Mesodermal cell (in vitro differentiated cells): ENCODE results near the gene PHF2.

ENCODE experiments used
- H3K27ac ChIP-seq: 2 replicates; pipeline ENCODE4 v1.7.0; 2013; ENCODE audit warnings: mild to moderate bottlenecking, low read depth, low read length, moderate library complexity; ENCODE audit not compliant: severe bottlenecking
- H3K36me3 ChIP-seq: 2 replicates; pipeline ENCODE4 v1.7.1; 2013; ENCODE audit warnings: mild to moderate bottlenecking, low read length, moderate library complexity; ENCODE audit not compliant: control insufficient read depth, insufficient read depth
- H3K4me1 ChIP-seq: one replicate; pipeline ENCODE4 v1.7.1; 2013; ENCODE audit warnings: mild to moderate bottlenecking, low read length; ENCODE audit not compliant: insufficient read depth, control insufficient read depth, poor library complexity, severe bottlenecking
- H3K4me3 ChIP-seq: 2 replicates; pipeline ENCODE4 v1.7.0; 2013; ENCODE audit warnings: low read length, control low read depth, mild to moderate bottlenecking; ENCODE audit not compliant: insufficient read depth, poor library complexity, severe bottlenecking; ENCODE audit errors: extremely low read depth
- H3K9me3 ChIP-seq: 2 replicates; pipeline ENCODE4 v1.7.1; 2013; ENCODE audit warnings: mild to moderate bottlenecking, low read length, moderate library complexity; ENCODE audit not compliant: control insufficient read depth
- WGBS, 2 experiments: methylation state at CpG; one replicate each; pipeline ENCODE4 v1.1.5; 2013; ENCODE audit warnings: missing lambda C conversion rate in 2 of 2; ENCODE audit not compliant: insufficient coverage in 2 of 2; 5-methylcytosine and 5-hydroxymethylcytosine counted together

PHF2 gene

DNA sequence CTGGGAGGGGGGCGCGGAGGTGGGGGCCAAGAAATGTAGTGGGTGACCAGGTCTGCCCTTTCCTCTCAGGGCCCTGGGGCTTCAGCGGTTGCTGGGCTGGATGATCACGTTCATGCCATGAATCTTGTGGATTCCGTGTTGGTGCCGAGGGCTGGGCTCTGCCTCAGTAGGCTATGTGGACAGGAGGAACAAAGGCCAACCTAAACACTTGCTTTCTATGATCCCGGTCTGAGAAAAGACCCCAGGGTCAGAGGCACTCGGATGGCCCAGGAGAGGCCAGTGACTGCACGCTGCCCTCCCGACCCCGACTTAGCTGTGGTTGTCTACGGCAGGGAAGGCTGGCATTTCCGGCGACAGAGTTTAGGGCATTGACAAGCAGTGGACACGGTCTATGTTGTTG, 26.6 kb downstream of the PHF2 start:
- Histone ChIP-seq H3K4me1 (peaks cover 9% of the 10 kb centered on the region), H3K4me3 (no peak overlapping the region), H3K9me3 (no peaks in the 10 kb centered on the region), H3K36me3 (no peaks in the 10 kb centered on the region), H3K27ac (no peak overlapping the region)
- WGBS, 2 experiments: 92 to 98% methylated on average over 11 to 15 of the region's 15 CpGs

- 66 to 100% methylated on average over 1 to 4 of the region's 4 CpGs for WGBS, 2 experiments
- Histone ChIP-seq H3K4me3 (no peak overlapping the region), H3K4me1 (peaks cover under 1% of the 10 kb centered on the region), H3K36me3 (no peaks in the 10 kb centered on the region), H3K27ac (no peak overlapping the region), H3K9me3 (no peaks in the 10 kb centered on the region)
These were observed 27.5 kb downstream of the PHF2 start for GRCh38 chr9:93603906-93604326.

- no peaks in the 10 kb centered on the region for H3K36me3 ChIP-seq
- H3K4me1 ChIP-seq: no peaks in the 10 kb centered on the region
- no peak overlapping the region for H3K27ac ChIP-seq
- H3K9me3 ChIP-seq: no peaks in the 10 kb centered on the region
- no CpG with 5 or more reads among the region's 3 CpGs for WGBS, 2 experiments
- no peak overlapping the region for H3K4me3 ChIP-seq
These were observed 29.8 kb downstream of the PHF2 start for GRCh38 chr9:93606187-93606586.

DNA sequence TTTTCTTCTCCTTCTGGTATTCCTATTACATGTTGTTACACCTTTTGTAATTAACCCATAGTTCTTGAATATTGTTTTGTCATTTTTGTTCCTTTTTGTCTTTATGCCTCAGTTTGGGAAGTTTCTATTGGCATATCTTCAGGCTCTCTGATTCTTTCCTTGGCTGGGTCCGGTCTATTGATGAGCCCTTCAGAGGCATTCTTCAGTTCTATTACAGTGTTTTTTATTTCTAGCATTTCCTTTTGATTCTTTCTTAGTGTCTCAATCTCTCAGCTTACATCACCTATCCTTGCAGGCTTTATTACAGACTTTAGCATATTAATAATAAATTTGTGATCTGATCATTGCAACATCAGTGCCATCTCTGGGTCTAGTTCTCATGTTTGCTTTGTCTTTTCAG, 33.8 kb downstream of the PHF2 start:
- Histone ChIP-seq H3K4me1 (no peaks in the 10 kb centered on the region), H3K9me3 (no peaks in the 10 kb centered on the region), H3K27ac (no peak overlapping the region), H3K4me3 (no peak overlapping the region), H3K36me3 (no peaks in the 10 kb centered on the region)
- WGBS, 2 experiments: 100% methylated on average over 1 of the region's 1 CpG; no CpG with 5 or more reads in 1 of the 2 experiments

DNA sequence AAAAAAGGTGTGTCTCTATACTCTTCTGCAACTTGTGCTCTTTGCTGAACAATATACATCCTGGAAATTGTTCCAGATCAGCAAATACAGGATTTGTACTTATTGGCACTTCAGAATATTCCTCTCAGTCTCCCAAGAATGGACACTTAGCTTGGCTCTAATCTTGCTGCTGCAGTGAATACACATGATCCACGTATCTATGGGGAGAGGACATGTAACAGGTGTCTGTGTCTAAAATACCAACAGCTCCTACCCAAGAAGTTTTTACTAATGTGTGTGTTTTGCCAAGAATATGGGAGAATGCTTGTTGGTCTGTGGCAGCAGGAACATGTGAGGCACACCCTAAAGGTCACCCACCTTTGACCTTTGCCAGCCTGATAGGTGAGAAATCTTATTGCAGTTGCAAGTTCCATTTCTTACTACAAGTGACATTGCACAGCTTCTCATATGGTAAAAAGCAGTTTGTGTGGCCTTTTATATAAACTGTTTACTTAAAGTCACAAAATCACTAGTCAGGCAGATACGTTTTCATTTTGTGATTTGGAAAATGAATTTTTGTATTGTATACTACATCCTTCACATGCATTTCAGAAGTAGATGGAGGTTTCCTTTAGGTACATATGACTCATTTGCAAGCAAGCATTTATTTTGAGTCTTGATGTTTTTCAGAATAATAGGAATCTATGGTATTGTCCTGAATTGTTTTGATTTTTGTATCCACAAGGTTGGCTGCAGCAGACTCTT, 35.8 kb downstream of the PHF2 start:
- Histone ChIP-seq H3K9me3 (no peaks in the 10 kb centered on the region), H3K36me3 (no peaks in the 10 kb centered on the region), H3K27ac (no peak overlapping the region), H3K4me1 (no peaks in the 10 kb centered on the region), H3K4me3 (no peak overlapping the region)
- no CpG with 5 or more reads among the region's 2 CpGs for WGBS, 2 experiments

DNA sequence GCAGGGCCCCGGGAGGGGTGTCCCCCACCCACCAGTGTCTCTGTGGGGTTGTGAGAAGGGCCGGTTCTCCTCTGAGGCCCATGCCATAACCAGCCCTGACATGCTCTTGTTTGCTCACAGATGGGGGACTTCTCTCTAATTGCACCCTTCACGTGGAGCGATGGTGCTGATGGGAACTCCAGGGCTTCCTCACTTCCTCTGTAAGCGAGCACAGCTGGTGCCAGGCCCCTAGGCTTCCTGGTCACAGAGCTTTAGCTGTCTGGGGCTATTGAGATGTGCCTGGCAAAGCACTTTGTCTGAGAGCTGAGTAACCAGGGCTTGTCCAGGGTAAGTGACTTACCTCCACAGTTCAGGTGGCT, 36.4 kb downstream of the PHF2 start:
- Histone ChIP-seq H3K36me3 (no peaks in the 10 kb centered on the region), H3K4me3 (no peak overlapping the region), H3K4me1 (no peaks in the 10 kb centered on the region), H3K9me3 (no peaks in the 10 kb centered on the region), H3K27ac (no peak overlapping the region)
- WGBS, 2 experiments: 90 to 91% methylated on average over 5 of the region's 5 CpGs

DNA sequence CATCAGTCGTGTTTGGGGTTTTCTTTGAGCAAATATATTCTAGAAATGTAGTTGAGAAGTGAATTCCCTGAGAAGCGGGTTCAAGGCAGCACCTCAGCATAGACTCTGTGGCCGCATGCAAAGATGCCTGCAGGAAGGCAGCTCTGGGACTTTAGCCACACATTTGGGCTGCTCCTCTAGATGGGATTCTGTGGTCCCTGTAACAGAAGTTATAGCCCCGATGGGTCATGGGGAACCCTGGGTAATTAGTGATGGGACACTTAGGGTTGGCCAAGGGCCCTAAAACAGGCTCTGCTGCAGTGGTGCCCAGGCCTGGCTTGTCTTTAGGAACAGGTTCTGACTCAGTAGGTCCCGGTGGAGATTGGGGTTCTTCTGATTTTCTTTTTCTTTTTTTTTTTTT, 36.8 kb downstream of the PHF2 start:
- no peaks in the 10 kb centered on the region for H3K36me3 ChIP-seq
- H3K9me3 ChIP-seq: no peaks in the 10 kb centered on the region
- no peaks in the 10 kb centered on the region for H3K4me1 ChIP-seq
- no peak overlapping the region for H3K4me3 ChIP-seq
- WGBS, 2 experiments: 89% methylated on average over 3 to 4 of the region's 5 CpGs
- no peak overlapping the region for H3K27ac ChIP-seq

GRCh38 chr9:93613791-93614190, 37.4 kb downstream of the PHF2 start:
- 0% methylated on average over 1 of the region's 3 CpGs for WGBS, 2 experiments
- Histone ChIP-seq H3K4me1 (no peaks in the 10 kb centered on the region), H3K9me3 (no peaks in the 10 kb centered on the region), H3K4me3 (no peak overlapping the region), H3K27ac (no peak overlapping the region), H3K36me3 (no peaks in the 10 kb centered on the region)

DNA sequence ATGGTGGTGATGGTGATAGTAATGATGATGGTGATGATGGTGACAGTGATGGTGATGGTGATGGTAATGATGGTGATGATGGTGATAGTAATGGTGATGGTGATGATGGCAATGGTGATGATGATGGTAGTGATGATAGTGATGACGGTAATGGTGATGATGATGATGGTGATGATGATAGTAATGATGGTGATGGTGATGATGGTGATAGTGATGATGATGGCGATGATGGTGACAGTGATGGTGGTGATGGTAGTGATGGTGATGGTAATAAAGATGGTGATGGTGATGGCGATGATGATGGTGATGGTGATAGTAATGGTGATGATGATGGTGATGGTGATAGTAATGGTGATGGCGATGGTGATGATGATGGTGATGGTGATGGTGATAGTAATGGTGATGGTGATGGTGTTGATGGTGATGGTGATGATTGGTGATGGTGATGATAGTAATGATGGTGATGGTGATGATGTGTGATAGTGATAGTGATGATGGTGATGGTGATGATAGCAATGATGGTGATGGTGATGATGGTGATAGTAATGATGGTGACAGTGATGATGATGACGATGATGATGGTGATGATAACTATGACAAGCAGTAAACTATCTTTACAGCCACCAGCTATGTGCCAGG, 38.6 kb downstream of the PHF2 start:
- H3K4me3 ChIP-seq: no peak overlapping the region
- WGBS, 2 experiments: 88 to 100% methylated on average over 4 to 5 of the region's 5 CpGs

GRCh38 chr9:93616044-93616443, 39.7 kb downstream of the PHF2 start:
- 79 to 90% methylated on average over 2 of the region's 2 CpGs for WGBS, 2 experiments
- no peaks in the 10 kb centered on the region for H3K36me3 ChIP-seq
- H3K4me1 ChIP-seq: no peaks in the 10 kb centered on the region
- no peak overlapping the region for H3K27ac ChIP-seq
- H3K9me3 ChIP-seq: no peaks in the 10 kb centered on the region
- no peak overlapping the region for H3K4me3 ChIP-seq

More for the DNA sequence above, 38.6 kb downstream of the PHF2 start:
- Histone ChIP-seq H3K36me3 (no peaks in the 10 kb centered on the region), H3K9me3 (no peaks in the 10 kb centered on the region), H3K4me1 (no peaks in the 10 kb centered on the region), H3K27ac (no peak overlapping the region)

DNA sequence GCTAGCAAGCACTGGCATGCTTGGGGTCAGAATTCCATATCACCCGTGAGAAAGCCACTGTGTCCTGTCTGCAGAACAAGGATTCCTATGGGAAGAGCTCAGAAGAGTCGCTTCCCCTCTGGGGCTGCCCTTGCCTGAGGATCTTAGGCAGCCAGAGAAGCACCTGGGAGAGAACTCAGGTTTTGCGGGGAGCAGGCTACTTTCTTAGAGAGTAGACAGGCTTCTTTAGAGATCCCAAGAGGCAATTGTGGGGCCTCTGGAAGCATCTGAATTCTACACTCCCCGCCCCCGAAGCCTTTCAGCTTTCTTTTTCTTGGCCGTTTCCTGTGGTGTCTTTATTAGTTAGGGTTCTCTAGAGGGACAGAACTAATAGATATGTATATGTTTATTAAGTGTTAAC, 40.9 kb downstream of the PHF2 start:
- no peak overlapping the region for H3K27ac ChIP-seq
- no peak overlapping the region for H3K4me3 ChIP-seq

More for the DNA sequence above, 40.9 kb downstream of the PHF2 start:
- Histone ChIP-seq H3K9me3 (no peaks in the 10 kb centered on the region), H3K36me3 (no peaks in the 10 kb centered on the region), H3K4me1 (no peaks in the 10 kb centered on the region)
- 58 to 60% methylated on average over 3 of the region's 6 CpGs for WGBS, 2 experiments
